Measurements from ENCODE around the gene SCYL1.

Gene SCYL1

DNA sequence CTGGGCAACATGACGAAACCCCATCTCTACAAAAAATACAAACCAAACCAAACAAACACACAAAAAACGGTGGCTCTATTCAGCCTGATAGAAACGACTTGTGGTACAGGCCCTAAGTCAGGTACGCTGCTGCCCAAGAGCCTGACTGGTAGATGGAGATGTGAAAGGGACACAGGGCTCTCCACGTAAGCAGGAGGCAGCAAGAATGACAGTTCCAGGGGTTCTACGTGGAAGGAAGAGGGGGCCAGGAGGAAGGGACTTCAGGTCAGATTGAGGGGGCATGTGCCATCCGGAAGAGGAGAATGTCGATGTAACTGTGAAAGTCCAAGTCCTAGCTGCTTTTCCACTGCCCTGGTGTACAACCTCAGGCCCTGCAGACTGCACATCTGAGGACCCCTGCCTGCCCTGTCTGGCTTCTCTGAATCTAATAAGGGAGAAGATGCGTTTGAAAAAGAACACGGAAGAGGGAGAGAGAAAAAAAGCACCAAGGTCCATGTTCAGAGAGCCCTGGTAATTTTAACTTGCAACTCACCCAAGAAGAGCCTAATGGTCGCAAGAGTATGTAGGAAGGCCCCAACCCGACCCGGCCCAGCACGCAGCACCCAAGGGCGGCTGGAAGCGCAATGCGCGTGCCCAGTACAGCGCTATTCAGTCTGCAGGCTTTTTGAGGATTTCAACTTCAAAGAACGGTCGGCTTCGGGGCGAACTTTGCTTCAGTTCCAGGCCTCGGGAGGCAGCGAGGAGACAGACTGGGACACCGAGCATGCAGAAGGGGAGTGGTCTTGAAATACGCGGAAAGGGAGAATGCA, 44.5 kb downstream of the SCYL1 start:
- no peak for DNase-seq (ENCODE audit: low read depth)

DNA sequence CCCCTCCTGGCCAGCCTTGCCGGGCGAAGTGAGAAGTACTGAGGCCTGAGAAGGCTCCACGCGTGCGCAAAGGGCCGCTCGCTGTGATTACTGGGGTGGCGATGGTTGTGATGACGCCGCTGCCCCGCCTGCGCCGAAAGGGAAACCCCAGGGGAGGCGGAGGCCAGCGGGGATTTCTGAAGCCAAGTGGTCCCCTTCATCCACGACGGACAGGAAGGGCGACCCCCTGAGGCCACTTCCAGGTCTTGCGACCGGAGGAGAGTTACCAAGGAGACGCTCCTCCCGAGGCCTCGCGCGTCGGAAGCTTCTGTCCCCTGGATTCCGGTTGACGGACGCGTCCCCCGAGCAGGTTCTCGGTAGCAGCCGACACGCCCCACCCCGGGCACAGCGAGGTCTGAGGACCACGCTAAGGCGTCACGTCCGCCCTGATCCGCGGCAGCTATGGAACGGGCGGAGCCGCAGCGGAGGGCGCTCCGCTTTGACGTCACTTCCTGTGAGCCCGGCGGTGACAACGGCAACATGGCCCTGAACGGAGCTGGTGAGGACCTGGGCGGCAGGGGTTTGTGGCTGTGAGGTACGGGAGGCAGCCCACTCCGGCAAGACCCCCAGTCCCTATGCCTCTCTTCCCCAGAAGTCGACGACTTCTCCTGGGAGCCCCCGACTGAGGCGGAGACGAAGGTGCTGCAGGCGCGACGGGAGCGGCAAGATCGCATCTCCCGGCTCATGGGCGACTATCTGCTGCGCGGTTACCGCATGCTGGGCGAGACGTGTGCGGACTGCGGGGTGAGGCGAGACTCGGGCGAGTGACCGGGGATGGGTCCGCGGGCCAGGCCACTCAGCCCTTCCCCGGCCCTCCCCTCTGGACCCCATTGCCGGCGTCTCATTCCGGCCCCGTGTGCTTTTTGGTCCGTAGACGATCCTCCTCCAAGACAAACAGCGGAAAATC, 45.4 kb downstream of the SCYL1 start, which contains the start of gene ZNRD2:
TSS of gene ZNRD2 (plus strand) at position 505 of the 946 bp plus-strand sequence. CDS start at position 520, 15 bp downstream.
- peak; percentile 99 for DNase-seq (ENCODE audit: low read depth)

DNA sequence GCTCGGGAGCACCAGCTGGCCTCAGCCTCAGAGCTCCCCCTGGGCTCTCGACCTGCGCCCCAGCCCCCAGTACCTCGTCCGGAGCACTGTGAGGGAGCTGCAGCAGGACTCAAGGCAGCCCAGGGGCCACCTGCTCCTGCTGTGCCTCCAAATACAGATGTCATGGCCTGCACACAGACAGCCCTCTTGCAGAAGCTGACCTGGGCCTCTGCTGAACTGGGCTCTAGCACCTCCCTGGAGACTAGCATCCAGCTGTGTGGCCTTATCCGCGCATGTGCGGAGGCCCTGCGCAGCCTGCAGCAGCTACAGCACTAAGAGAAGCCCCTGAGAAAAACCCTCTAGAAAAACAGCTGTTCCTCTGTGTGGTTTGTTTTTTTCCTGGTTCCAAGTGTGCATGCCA, 46.5 kb downstream of the SCYL1 start:
- no peak for DNase-seq (ENCODE audit: low read depth)

DNA sequence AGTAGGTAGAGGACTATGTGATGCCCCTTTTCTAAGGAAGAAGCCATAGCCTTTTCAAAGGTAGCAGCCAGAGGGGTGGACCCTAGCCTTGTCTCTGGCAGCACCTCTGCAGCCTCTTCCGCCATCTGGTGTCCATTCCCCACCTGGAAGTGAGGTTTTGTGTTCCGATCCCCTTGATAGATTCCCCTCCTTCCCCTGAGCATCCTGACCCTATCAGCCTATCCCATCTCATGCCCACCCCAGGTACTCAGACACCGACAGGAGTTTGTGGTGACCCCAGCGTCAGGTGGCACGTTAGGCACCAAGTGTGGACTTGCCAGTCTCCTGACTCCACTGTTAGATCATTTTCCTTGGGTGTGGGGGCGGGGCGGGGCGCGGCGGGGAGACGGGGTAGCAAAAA, 47.1 kb downstream of the SCYL1 start:
- DNase-seq (ENCODE audit: low read depth), result no peak

DNA sequence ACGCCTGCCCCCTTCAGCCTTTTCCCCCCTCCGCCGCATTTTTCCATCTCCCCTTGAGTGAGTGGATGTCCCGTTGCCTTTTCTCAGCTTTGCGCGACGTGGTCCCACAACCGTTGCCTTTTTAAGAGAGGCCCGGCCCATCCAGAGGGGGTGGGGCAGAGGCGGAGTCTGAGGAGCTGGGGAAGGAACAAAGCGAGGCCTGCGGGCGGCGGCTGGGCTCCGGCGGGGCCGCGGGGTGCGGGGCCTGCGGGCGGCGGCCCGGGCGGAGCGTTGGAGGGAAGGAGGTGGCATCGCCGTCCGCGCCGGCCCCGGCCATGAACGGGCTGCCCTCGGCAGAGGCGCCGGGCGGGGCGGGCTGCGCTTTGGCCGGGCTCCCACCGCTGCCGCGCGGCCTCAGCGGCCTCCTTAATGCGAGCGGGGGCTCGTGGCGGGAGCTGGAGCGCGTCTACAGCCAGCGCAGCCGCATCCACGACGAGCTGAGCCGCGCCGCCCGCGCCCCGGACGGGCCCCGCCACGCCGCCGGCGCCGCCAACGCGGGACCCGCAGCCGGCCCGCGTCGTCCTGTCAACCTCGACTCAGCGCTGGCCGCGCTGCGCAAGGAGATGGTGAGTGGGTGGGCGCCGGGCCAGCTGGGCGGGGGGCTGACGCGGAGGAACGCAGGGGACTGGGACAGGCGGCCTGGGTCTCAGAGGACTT, 47.6 kb downstream of the SCYL1 start, which contains the start of gene FAM89B:
TSS of gene FAM89B (plus strand) at position 183 of the 696 bp plus-strand sequence. CDS start at position 315, 132 bp downstream.
- no peak for DNase-seq (ENCODE audit: low read depth)

DNA sequence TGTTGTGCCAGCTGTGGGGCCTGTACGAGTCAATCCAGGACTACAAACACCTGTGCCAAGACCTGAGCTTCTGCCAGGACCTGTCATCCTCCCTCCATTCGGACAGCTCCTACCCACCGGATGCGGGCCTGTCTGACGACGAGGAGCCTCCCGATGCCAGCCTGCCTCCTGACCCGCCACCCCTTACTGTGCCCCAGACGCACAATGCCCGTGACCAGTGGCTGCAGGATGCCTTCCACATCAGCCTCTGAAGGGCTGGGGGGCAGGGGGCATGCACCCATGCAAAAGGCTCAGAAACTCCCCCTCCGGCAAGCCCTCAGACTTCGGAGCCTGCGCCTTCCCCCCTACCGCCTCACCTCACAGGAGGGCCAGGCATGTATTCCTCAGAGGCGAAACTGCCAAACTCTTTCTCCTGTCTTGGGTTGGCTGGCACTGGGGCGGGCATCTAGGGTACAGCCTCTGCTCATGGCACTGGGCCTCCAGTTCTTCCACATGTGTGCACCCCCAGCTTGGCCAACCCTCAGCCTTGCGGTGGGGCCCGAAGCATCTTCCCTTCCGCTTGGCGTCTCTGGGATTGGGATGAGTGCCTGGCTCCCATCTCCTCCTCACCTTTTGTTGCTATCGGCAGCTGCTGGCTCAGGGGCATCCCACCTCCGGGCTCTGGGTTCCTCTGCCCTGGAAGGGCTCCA, 48.7 kb downstream of the SCYL1 start:
- no peak for DNase-seq (ENCODE audit: low read depth)

DNA sequence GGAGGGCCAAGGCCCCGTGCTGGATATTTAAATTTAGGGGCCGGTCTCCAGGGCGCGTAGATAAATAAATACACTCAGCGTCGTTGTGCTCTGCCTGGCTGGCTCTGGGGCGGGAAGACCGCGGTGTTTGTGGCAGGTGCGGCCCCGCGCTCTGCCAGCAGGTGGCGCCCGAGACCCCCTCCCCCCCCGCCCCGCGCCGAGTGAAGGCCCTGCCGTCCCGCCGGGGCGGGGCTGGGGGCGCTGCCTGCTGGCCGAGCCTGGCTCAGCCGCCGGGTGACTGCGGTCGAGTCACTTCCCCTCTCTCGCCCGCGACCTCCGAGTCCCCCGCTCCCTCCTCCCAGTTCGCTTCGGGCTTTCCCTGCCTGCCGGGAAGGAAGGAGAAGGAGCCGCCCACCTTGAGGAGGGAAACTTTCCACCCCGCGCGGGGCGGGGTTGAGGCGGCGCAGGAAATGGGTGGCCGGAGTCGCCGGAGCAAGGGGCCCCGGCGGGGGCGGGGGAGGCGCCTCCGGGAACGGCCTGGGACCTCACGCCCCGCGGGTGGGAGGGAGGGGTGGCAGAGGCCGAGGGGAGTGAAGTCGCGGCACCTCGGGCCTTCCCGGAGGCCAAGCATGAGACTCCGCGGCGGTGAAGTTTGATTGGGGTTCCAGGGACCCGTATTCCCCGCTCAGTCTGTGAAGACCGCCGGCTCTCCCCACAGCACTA, 49.4 kb downstream of the SCYL1 start:
- DNase-seq (ENCODE audit: low read depth), result peak; percentile 99

DNA sequence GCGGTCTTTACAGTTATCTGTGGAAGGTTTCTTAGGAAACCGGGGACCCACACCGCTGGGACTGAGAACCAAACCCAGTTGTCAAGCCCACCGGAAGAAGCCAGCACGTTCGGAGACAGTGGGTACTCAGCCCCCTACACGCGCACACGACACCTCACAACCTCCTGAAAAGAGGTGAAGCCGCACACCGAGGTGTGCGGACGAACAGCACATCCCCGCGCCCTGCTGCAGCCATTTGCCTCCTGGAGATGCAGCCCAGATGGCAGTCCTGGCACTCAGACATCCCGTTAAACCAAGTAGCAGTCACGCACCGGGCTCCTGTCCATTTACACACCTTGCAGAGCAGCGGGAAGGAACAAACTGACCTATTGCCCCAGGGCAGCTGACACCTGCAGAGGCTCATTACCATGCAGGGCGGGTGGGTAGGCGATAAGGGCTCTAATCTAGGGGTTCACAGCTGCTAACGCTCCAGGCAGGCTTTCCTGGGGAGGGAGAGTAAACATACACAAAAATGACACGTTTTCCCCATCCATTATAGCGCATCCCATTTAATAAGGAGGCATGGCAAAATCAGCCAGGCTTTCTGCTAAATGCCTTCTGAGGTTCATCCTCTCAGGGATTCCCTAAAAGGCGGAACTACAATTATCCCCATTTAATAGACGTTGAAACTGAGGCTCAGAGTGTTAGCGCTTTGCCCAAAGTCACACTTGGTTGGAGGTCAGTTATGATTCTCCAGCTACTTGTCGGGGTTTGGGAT, 50.1 kb downstream of the SCYL1 start:
- DNase-seq (ENCODE audit: low read depth), result no peak

DNA sequence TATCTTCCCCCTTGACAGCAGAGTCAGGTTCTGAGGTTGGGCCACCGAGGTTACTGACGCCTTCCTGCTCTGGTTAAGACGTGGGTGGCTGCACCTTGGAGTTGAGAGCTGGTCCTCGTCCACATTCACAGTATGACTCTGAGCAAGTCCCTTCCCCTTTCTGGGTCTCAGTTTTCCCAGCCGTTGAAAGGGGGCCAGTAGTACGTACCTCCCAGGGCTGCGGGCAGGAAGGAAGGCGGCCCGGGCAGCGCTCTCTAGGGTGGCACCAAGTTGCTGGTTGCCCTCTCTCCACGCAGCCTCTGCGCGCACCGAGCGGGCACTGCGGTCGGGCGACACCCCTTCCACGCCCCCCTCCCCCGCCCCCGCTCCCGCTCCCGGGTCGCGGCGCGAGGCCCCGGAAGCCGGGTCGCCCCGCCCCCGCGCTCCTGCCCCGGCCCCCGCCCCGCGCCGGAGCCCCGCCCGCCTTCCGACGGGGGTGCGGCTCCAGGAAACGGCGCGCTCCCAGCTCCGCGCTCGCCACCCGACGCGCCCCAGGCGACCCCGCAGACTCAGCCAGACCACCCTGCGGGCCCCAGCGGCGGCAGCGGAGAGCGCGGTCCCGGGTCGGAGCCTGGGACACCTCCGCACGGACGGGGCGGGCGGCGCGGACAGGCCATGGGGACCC, 50.8 kb downstream of the SCYL1 start, which contains the start of gene EHBP1L1:
TSS of gene EHBP1L1 (plus strand) at position 486 of the 664 bp plus-strand sequence. CDS start 250 bp downstream, outside the sequence.
- peak; percentile 78 for DNase-seq (ENCODE audit: low read depth)

DNA sequence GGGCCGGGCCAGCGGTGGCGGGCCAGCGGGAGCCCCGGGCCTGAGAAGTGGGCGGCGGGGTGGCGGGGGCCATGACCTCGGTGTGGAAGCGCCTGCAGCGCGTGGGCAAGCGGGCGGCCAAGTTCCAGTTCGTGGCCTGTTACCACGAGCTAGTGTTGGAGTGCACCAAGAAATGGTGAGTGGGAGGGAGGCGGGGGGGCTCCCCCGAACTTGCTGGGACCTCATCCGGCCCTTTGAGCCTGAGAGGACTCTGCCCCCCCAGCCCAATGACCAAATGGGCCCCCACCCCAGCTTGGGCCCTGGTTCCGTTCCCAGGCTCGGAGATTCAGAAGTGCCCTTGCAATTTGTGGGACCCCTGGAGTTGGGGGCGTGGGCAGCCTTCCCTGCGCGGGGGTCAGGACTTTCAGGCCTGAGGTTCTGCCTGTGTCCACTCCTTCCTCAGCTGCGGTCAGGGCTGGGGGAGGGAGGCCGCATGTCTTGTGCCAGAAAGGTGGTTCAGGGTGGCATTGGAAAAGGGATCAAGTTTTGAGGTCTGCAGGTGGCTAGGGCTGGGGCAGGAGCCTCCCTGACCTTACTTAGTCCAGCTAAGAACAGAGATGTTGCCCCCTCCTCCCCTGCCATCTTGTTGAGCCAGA, 51.5 kb downstream of the SCYL1 start:
- no peak for DNase-seq (ENCODE audit: low read depth)

DNA sequence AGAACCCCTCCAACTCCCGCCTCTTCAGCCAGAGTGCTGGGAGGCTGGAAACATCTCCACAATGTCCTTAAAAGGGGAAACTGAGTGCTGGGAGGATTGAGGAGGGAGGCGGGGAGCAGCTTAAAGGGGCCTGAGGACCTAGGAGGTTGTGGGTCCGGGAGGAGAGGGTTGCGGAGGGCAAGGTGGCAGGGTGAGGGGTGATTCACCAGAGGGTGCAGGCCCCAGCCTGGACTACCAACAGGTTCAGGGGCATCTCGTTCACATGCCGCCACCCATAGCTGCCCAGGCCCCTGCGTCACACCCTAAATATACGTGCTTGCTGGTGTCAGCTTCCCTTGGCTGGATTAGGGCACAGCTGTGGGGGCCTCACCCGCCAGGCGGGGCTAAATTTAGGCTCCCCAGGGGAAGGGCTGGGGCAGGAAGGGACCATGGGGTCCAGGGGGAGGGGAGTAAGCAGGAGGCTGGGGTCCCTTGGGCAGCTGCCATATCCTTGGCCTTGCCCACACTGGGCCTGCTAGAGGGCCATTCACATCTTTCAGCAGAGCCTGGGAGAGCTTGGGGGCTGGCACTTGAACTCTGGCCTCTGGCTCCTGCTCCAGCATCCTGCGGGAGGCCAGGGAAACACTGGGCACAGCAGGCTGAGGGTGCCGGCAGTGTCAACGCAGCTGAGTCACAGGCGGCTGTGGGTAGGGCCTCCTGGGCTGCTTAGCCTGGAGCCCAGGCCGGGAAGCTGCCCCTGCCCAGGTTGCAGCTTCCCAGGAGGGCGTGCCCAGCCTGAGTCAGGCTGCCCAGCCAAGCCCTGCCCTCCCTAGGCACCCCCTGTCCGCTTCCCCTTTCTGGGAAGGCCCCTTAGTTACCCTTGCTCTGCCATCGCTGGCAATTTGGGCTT, 52.2 kb downstream of the SCYL1 start:
- no peak for DNase-seq (ENCODE audit: low read depth)

DNA sequence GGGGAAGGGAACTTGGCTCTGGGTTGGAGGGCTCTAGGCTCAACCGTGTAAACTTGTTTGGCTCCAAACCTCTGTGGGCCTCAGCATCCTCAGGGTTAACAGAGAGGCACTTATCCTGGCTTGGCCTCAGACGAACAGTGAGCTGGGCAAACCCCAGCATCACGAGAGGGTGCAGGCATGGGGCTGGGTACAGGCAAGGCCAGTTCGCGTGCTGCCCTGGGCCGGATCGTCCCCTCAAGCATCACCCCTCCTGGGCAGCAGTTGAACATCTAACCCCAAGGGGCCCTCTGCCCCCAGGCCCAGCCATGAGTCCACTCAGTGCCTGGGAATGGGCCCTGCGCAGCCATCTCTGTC, 52.9 kb downstream of the SCYL1 start:
- no peak for DNase-seq (ENCODE audit: low read depth)

DNA sequence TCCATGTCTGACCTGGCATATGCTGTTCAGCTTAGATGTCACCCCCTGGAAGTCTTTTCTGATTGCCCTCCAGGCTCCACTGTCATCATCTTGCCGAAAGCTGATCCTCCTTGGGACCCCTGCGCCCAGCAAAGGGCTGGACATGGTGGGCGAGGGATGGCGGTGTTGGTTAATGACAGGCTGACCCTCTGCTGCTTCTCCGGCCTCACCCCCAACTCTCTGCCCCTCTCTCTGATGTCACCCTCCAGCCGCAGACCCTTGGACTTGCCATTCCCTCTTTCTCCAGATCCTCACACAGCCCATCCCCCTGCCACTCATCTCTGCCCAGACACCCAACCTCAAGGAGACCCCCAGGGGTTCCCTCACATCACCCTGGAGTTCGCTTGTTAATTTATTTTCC, 53.3 kb downstream of the SCYL1 start:
- no peak for DNase-seq (ENCODE audit: low read depth)

DNA sequence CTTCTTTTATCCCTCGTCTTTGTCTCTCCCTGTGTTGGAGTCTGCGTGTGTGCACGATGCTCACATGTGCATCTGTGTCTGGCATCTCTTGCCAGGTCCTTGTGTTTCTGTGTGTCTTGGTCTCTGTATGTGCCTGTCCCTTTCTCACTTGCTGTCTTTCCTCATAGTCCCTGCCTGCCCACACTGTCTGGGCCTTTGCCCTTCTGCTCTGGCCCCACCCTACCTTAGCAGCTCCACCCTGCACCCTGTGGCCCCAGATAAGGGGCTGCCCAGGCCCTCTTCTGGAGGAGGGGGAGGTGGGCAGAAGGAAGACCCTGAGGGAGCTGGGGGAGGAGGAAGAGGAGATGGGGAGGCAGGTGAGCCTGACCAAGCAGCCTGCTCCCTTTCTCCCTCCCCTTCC, 53.8 kb downstream of the SCYL1 start:
- no peak for DNase-seq (ENCODE audit: low read depth)

DNA sequence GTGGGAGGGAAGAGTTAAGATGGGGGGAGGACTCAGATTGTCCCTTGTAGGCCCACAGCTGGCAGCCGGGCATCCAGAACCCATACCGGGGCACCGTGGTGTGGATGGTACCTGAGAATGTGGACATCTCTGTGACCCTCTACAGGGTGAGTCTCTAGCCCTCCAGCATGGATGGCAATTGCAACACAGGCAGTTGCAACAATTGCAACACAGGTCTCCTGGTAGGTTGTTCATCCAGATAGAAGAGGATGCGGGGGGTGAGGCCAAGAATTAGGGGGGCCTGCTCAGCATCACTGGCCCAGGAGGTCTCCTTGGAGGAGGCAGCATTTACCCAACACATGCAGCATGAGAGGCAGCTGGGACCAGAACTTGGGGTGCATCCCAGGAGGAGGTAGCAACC, 54.4 kb downstream of the SCYL1 start:
- no peak for DNase-seq (ENCODE audit: low read depth)

DNA sequence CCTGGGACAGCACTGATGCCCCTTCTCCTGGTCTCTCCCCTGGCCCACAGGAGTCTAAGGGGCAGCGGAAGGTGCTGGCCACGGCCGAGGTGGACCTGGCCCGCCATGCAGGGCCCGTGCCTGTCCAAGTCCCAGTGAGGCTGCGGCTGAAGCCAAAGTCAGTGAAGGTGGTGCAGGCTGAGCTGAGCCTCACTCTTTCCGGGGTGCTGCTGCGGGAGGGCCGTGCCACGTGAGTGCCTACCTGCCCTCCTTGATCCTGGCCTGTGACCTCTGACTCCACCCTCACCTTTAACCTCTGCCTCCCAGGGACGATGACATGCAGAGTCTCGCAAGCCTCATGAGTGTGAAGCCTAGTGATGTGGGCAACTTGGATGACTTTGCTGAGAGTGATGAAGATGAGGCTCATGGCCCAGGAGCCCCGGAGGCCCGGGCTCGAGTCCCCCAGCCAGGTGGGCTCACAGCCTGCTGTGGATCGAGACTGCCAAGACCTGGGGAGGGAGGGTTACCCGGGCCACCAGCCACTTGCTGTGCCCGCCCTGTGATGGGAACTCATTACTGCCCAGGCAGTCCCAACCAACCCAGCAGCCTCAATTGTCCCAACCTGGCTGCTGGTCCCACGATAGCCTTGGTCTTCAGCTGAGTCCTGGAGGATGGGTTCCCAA, 55.3 kb downstream of the SCYL1 start:
- DNase-seq (ENCODE audit: low read depth), result no peak

DNA sequence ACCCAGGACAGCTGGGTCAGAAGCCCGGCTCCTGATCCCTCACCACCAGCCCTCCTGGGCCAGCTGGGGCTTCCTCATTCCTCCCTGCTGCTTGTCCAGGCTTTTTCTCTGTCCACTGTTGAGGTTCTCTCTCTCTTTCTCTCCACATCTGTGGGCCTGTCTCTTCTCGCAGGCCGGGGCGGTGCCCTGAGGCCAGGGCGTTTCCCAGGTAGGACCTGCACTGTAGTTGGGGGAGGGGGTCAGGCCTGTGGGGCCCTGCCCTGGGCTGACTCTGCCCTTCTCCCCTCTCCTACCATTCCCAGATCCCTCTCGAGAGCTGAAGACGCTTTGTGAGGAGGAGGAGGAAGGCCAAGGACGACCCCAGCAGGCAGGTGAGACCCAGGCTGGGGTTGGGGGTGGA, 55.9 kb downstream of the SCYL1 start:
- no peak for DNase-seq (ENCODE audit: low read depth)

DNA sequence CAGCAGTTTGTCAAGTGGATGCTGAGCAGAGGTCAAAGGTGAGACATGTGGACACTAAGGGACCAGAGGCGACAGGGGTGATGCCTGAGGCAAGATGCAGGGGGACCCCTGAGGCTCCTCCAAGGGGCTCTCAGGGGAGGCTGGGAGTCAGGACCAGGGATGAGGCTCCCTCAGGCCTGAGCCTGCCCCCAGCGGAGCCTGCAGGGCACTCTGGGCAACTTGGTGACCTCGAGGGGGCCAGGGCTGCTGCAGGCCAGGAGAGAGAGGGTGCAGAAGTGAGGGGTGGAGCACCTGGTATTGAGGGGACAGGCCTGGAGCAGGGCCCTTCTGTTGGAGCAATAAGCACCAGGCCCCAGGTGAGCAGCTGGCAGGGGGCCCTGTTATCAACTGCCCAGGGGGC, 57.0 kb downstream of the SCYL1 start:
- DNase-seq (ENCODE audit: low read depth), result no peak
